ENCODE measurements around the gene MAN2A1.
A peak's percentile ranks its signal among the peaks of the same experiment; 100 is the strongest.
"Not testable (repeated sequence)": the region's sequence is repeated elsewhere in the genome, so short reads cannot be mapped to it uniquely, and the experiment has no call there.

The MAN2A1 gene

DNA sequence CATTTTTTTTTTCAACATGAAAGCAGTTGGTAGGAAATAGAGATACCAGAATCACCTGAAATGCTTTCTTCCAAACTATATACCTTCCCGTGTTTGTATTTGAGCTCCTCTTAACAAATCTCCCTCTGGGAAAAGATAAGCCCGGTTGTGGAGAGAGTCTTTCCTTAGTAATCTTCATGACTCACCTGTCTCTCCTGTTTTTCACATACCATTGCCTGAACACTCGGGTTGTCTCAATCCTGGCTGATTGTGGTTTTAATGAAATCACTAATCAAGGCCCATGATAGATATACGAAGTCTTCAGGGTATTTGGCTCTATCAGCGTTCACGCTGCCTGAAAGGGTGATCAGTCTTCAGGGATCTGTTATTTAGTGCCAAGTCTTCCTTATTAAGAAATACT is 136.7 kb downstream of the MAN2A1 start:
- no peak for DNase-seq (ENCODE audit: low spot score)

DNA sequence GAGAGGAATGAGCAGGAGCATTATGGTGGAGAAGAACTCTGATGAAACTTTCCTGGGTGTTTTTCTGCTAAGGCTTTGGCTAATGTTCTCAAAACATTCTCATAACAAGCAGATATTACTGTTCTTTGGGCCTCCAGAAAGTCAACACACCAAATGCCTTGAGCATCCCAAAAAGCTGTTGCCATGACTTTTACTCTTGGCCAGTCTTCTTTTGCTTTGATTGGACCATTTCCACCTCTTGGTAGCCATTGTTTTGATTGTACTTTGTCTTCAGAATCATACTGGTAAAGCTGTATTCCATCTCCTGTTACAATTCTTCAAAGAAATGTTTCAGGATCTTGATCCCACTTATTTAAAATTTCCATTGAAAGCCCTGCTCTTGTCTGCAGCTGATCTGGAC is 139.6 kb downstream of the MAN2A1 start:
- DNase-seq (ENCODE audit: low spot score) = no peak

DNA sequence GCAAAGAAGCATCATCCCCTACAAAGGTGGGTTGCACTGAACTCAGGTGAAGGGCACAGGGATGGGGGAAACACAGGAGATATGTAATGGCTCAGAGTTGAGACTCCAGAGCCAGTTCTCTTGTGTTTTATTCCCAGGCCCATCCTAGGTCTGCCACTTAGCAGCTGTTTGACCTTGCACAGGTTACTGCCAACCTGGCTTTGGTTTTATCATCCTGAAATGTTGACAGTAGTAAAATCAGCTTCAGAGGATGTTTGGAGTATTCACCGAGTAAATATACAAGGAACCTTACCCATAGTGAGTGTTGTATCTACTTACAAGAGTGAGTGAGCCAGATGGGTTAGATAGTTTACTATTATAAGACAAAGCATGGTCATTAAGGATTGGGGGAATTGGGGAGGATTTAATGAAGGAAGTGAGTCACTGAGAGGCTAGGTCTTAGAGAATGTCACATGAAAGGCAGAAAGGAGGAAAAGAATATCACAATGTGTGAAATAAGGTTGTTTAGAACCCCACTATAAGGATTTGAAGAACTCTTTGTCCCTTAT is 141.3 kb downstream of the MAN2A1 start:
- DNase-seq (ENCODE audit: low spot score) = no peak

DNA sequence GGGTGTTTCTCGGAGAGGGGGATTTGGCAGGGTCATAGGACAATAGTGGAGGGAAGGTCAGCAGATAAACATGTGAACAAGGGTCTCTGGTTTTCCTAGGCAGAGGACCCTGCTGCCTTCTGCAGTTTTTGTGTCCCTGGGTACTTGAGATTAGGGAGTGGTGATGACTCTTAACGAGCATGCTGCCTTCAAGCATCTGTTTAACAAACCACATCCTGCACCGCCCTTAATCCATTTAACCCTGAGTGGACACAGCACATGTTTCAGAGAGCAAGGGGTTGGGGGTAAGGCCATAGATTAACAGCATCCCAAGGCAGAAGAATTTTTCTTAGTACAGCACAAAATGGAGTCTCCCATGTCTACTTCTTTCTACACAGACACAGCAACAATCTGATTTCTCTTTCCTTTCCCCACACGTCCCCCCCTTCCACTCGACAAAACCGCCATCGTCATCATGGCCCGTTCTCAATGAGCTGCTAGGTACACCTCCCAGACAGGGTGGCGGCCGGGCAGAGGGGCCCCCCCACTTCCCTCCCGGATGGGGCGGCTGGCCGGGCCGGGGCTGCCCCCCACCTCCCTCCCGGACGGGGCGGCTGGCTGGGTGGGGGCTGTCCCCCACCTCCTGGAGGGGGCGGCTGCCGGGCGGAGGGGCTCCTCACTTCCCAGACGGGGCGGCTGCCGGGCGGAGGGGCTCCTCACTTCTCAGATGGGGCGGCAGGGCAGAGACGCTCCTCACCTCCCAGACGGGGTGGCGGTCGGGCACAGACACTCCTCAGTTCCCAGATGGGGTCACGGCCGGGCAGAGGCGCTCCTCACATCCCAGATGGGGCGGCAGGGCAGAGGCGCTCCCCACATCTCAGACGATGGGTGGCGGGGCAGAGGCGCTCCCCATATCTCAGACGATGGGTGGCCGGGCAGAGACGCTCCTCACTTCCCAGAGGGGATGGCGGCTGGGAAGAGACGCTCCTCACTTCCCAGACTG is 142.8 kb downstream of the MAN2A1 start:
- not testable (repeated sequence) for DNase-seq (ENCODE audit: low spot score)

DNA sequence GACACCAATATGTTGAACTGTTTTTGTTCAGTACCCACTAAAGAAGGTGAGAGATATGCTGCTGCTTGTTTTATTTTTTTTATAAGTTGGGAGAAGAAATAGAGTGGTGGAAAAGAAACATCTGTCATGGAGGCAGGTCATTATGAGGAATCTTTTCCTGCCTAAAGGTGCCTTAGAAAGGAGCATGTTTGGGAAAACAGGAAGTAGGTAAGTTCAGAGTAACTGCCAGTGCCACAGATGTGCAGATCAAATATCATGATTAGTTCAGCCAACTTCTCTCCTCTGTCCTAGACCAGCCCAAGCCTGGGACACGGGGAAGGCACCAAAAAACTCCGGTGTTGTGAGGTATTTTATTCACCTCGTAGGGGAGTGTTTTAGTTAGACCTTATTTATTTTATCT is 144.2 kb downstream of the MAN2A1 start:
- DNase-seq (ENCODE audit: low spot score) = no peak

DNA sequence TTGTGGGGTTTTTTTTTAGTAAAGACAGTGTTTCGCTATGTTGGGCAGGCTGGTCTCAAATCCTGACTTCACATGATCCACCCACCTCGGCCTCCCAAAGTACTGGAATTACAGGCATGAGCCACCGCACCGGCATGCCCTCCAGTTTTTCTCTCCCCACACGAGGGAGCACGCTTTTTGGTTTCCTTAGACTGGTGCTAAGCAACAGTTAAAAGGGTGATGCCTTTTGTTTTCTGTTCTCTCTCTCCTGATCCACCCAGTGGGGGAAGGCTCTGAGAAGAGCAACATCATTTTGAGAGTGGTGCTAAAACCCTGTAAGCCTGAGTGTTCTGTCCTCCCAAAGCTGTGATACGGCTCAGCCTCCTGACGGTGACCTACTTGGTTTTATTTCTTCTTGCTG is 146.6 kb downstream of the MAN2A1 start:
- DNase-seq (ENCODE audit: low spot score) = no peak

DNA sequence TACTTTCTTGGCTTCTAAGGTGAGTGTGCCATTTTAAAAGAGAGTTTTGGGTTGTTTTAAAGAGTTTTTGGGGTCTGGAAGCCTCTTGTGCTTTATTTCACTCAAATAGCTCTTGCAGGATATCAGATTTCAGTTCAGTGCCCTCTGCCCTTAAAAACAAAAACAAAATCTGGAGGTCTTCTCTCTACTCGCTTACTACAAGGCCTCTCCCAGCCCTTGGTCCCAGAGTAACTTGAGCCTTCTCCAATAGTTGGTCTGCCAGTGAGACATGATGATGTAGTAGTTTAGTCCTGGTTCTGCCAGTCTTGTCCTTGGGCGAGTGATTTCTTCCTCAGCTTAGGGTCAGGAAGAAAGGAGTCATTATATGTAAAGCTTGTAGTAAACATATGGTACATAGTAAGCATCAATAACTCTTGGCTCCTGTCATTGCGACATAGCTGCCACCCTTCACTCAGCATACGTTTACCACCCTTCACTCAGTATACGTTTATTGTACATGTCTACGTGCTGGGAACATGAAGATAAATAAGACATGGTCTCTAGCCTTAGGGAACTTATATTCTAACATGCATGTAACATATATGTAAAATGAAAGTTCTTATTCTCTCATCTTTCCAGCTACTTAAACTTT is 147.6 kb downstream of the MAN2A1 start:
- DNase-seq (ENCODE audit: low spot score) = no peak

DNA sequence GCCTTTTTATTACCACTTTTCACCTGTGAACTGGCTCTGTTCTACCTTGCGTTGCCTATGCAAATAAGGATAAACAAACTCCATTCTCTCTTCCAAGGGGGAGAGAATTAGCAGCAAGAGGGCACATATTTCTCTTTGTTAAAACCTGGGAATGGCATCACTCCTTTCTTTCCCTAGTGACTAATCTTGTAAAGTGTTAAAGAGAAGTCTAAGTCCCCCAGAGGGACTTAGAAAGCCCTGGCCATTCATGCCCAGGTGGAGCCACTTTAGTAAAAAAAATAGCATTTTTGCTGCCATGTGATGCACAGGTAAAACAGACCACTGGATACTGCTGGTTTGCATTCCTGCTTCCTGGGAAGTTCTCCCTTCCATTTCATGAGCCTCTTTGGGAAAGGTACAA is 148.4 kb downstream of the MAN2A1 start:
- no peak for DNase-seq (ENCODE audit: low spot score)

DNA sequence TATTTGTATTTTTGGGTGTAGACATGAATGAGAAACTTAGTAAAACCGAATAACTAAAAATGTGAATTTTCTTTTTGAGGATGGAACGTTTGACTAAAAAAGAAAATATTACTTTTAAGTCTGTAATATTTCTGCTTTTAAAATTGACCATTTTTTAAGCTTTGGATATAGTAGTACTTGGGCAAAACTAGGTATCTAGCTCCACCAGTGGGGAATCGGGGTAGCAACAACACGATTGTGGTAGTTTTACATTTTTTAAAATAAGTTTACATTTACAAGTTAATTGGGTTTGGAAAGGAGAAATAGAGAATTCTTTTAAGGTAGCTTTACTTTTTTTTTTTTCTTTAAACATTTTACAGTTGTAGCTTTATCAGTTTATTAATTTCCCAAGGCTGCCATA is 154.4 kb downstream of the MAN2A1 start:
- DNase-seq (ENCODE audit: low spot score) = no peak

DNA sequence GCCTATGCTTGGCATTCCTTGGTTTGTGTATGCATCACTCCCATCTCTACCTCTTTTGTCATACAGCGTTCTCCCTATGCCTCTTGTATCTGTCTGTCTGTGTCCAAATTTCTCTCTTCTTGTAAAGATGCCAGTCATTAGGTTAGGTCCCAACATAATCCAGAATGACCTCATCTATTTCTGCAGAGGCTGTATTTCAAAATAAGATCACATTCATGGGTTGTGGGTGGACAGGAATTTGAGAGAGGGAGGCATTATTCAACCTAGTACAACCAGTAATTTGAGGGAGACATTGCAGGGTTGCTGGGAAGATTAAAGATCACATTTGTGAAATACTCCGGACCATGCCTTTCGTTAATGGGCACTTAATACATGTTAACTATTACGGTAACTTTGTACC is 155.0 kb downstream of the MAN2A1 start:
- no peak for DNase-seq (ENCODE audit: low spot score)

DNA sequence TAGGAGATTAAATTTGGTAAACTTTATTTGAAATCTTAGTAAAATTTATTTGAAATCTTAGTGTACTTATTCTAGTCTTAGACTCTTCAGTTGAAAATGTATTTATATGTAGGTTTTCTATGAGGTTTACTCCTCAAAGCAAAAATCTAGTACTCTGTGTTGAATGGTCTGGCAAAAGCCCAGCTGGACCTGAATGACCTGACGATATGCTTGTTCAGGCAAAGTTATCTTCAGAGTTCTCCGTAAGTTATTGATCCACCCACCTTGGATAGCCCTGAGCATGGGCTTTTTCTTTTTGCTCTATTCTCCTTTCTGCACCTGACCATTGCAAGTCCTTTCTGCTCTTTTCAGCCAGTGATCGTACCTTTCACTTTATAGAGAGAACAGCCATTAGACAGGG is 158.4 kb downstream of the MAN2A1 start:
- no peak for DNase-seq (ENCODE audit: low spot score)

DNA sequence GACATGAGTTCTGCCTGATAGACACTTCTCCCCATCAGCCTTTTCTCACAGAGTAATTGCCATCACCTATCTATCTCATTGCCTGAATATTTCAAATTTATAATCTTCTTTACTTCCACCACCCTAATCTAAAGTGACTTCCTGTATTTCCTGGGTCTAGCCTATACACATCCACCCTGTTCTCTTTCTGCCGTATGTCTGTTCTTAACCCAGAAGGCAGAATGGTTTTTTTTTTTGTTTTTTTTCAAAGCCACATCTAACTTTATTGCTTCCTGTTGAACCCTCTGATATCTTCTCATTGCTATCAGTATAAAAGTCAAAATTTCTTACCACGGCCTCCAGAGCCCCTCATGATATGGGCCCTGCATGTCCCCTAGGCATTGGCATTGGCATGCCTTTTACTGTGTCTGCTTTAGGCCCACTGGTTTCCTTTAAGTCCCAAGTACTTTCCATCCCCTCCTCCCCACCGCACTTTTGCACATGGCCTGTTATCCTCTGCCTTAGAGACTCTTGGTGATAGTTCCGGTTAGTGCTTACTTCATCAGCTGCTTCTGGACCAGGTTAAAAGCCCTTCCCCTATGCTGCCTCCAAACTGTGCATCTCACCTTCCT is 159.9 kb downstream of the MAN2A1 start:
- no peak for DNase-seq (ENCODE audit: low spot score)

DNA sequence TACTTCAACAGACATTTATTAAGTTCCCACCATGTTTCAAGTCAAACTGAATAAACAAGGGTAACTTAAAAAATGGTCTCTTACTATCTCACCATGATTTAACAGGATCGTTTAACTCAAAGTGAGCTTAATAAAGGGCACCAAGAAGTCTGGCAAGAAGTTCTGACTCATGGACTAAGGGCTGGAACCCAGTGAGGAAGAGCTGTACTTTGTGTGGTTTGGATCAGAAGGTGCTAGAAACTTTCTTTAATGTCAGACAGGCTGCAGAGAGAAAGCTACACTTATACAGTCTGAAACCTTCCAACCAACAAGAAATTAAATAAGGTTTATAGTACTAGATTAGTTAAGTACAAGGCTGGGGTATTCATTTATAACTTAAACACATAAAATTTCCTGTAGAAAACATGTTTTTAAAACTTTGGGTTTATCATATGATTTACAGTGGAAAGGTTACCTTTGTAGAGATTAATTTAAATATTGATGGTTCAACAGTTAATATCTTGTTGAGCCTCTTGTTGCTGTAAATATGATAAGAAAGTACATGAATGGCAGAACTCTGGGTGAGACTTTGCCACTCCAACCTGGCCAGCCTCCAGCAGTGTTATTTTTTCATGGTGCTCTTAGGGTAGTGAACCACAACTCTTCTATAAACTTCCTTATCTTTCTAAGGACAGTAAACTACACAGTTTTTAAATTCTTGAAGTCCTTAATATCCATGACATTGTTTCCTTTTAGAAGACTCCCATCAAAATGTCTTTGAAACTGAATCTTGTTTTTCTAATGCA is 162.8 kb downstream of the MAN2A1 start:
- no peak for DNase-seq (ENCODE audit: low spot score)

DNA sequence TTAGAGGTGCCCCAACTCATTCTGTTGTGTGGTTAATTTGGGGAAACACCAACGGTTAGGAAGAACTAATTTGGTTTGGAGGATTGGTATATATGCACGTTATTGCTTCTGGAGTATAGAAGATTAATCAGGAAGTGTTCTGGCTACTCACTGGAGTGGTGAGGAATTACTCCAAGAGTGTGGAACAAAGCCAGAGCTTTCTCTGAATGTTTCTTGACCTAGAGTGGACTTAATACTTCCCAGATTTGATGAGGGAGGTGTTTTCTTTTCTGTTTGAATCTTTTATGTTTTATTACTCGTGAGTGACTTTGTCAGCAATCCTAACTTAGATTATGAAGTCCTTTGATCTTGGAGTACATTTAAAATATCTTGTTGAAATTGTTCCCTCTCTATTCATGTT is 163.7 kb downstream of the MAN2A1 start:
- no peak for DNase-seq (ENCODE audit: low spot score)

DNA sequence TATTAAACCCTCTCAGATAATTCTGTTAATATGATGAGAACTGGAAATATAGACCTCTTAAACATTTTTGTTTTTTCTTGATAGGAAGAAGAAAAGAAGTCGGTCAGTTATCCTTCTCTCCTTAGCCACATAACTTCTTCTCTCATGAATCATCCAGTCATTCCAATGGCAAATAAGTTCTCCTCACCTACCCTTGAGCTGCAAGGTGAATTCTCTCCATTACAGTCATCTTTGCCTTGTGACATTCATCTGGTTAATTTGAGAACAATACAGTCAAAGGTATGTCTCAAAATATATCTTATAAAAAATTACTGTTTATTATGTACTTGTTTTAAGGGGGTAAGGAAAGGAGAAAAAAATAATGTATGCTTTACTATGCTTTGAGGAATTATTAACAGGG is 165.3 kb downstream of the MAN2A1 start:
- DNase-seq (ENCODE audit: low spot score) = no peak

DNA sequence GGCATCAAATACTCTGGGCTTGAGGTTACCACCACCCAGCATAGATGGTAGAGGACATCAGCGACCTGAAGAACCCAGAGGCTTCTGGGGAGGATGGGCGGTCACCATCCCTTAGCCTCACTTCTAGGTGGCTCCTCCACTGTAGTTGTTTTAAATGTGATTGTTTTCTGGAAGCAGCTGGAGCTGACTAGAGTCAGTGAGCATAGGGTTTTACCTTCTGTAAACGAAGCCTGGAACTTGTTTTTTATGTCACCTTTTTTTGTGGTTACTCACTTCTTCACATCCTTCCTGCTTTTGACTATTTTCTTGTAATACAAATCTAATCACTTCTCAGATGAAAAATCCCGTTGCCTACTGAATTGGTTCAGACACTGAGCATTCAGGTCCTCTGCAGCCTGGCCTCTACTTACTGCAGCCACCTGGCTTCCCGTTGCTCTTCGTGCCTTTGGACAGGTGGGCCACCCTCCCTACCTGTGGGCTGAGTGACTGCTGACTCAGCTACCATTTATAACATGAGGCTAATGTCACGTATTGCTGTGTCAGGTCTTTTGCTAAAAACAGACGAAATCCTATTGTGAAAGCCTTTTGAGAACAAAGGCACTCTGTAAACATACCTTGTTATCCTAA is 167.8 kb downstream of the MAN2A1 start:
- peak; percentile 17 for DNase-seq (ENCODE audit: low spot score)

DNA sequence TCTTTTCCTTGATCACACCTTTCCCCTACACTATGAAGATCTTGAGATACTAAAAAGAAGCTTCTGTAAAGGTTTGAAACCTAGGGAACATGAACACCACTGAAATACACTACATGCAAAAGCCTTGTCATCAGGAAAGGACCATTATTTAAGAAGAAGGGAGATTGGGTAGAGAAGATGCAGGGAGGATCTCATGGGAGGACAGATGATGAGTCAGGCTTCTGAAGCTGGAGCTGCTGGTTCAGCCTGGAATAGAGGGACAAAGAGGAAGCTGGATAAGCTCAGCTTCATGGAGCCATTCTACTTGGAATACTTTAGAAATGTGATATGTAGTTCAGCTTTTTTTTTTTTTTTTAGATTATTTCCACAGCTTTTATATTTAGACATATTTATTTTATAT is 169.8 kb downstream of the MAN2A1 start:
- no peak for DNase-seq (ENCODE audit: low spot score)

DNA sequence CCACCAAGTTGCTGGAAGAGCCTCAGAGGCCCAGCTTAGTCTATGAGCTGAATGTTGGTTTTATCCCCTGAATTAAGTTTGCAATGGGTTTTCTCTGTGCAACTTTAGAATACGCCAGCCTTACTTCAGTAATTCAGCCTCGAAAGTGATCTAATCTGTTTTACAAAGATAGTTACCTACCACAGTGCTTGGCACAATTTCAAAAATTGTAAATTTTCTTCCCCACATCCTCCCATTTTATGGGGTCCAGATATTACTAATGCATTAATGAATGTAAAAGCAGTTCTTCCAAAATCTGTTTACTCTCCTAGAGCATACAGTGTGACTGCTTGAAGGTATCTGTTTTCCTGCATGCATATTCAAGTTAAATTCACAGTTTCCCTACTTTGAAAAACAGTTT is 172.6 kb downstream of the MAN2A1 start:
- no peak for DNase-seq (ENCODE audit: low spot score)

DNA sequence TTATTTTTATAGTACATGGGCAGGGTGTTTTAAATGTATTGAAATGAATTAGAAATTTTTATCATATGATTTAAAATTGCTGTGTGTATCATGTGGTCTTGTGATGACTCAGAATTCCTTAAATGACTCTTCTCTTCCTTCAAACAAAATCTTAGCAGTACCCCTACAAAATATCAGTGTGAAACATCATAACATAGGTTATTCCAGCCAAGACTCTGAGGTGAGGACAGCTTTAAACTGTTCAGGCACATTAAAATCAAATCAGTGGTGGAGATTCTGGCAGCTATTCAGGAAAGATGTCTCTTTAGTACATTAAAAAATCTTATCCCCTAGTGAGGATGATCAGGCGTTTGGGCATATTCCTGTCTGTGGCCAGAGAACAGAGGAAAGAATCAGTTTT is 174.0 kb downstream of the MAN2A1 start:
- DNase-seq (ENCODE audit: low spot score) = peak; percentile 58

DNA sequence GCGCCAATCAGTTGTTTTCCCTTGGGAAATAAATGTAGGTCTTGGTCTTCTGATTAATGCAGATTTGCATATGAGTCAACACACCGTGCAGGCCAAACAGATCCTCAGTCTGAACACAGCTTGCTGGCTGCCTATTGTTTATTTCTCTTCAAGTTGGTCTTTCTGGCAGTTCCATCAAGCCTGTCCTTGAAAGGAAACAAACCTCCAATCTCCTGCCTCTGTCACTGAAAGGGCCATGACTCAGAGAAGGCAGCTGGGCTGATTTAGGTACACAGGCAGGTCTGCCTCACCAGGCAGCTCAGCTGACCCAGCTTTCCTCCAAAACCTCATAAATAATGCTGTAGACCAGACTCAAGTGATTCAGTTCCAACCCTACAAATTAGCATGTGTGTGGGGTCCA is 175.9 kb downstream of the MAN2A1 start:
- peak; percentile 9 for DNase-seq (ENCODE audit: low spot score)

DNA sequence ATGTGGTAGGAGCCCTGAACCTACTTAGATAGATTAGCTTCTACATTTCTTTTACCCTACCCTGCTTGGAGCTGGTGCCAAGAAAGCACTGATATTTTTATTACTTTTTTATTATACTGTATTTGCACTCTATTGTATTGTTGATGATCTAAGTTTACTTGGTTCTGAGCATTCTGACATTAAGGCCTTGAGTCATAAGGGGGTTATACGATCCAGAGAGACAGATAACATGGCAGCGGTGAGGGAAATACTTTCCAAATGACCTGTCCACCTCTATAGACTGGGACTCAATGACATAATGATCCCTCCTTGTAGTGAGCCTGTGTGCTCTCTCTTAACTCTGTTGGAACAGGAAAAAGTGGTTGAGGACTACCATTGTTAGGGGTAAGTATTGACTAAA is 176.3 kb downstream of the MAN2A1 start:
- DNase-seq (ENCODE audit: low spot score) = no peak

DNA sequence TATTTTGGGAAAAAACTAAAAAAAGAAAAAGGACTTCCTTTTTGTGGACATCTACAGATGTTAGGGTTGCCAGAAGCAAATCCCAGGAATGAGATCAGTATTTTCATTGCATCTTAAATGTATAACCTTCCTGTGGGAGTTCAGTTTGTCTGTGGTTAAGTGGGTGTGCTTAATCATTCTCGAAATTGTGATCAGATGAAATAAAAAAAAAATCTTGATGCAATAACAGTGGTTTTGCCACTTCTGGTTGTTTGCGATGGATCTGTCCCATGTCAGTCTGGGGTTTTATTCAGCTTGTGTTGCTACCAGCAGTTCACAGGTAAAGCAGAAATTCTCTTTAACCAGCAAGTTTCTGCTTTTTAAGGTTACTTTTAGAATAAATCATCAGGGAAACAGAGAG is 179.0 kb downstream of the MAN2A1 start:
- DNase-seq (ENCODE audit: low spot score) = peak; percentile 4
